Rectal smooth muscle tissue (tissue), 1 donor: ENCODE measurements around the gene SMPD1.

ENCODE experiments used
- H3K27ac ChIP-seq: one replicate; pipeline ENCODE4 v1.7.0; 2013; ENCODE audit warnings: low read depth, low read length, inconsistent platforms
- H3K27me3 ChIP-seq: one replicate; pipeline ENCODE4 v1.7.0; 2013; ENCODE audit warnings: low read length; ENCODE audit not compliant: control insufficient read depth, insufficient read depth
- H3K36me3 ChIP-seq: one replicate; pipeline ENCODE4 v1.7.0; 2013; ENCODE audit warnings: low read length; ENCODE audit not compliant: control insufficient read depth, insufficient read depth
- H3K4me1 ChIP-seq: one replicate; pipeline ENCODE4 v1.7.0; 2013; ENCODE audit warnings: low read length; ENCODE audit not compliant: control insufficient read depth, insufficient read depth
- H3K4me3 ChIP-seq: one replicate; pipeline ENCODE4 v1.7.0; 2013; ENCODE audit warnings: low read length
- H3K9ac ChIP-seq: one replicate; pipeline ENCODE4 v1.7.0; 2013; ENCODE audit warnings: low read length

The SMPD1 gene

DNA sequence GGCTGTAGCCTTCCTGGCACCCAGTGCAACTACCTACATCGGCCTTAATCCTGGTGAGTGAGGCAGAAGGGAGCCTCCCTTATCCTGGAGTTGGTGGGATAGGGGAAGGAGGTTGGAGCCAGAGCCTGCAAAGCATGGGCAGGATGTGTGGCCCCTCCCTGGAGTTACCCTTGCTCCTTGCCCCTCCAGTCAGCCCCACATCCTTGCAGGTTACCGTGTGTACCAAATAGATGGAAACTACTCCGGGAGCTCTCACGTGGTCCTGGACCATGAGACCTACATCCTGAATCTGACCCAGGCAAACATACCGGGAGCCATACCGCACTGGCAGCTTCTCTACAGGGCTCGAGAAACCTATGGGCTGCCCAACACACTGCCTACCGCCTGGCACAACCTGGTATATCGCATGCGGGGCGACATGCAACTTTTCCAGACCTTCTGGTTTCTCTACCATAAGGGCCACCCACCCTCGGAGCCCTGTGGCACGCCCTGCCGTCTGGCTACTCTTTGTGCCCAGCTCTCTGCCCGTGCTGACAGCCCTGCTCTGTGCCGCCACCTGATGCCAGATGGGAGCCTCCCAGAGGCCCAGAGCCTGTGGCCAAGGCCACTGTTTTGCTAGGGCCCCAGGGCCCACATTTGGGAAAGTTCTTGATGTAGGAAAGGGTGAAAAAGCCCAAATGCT lies 3.9 kb downstream of the SMPD1 start:
- Histone ChIP-seq H3K4me3 (no peak overlapping the region), H3K27ac (no peak overlapping the region), H3K4me1 (peaks cover 12% of the 10 kb centered on the region), H3K9ac (no peak overlapping the region), H3K36me3 (peaks cover 7% of the 10 kb centered on the region), H3K27me3 (no peaks in the 10 kb centered on the region)

DNA sequence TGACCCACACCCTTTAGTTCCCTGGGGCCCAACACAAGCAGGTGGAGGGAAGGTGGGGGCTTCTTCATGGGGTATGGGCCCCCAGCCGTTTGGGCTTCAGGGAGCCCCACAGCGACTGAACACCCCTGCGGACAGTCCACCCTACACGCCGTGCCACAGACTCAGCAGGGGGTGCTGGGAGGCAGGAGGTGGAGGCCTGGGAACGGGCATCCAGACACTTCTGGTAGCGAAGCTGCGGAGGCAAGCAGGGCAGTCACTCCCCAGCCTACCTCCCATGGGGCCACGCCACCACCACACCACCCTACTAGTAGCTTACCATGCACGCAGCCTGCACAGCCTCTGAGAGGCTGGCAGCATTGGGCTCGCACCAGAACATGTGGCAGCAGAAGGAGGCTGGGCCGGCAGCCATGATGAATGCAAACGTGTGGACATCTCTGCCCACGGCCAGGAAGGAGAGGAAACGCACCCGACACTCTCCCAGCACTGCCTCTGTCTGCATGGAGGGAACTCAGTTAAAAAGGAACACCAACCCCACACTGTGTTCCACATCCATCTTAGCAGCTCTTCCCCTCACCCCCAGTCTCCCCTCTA lies 5.3 kb downstream of the SMPD1 start:
- no peak overlapping the region for H3K27ac ChIP-seq
- H3K9ac ChIP-seq: no peak overlapping the region
- H3K27me3 ChIP-seq: no peaks in the 10 kb centered on the region
- H3K36me3 ChIP-seq: peaks cover 8% of the 10 kb centered on the region
- no peak overlapping the region for H3K4me3 ChIP-seq
- H3K4me1 ChIP-seq: peaks cover 12% of the 10 kb centered on the region

DNA sequence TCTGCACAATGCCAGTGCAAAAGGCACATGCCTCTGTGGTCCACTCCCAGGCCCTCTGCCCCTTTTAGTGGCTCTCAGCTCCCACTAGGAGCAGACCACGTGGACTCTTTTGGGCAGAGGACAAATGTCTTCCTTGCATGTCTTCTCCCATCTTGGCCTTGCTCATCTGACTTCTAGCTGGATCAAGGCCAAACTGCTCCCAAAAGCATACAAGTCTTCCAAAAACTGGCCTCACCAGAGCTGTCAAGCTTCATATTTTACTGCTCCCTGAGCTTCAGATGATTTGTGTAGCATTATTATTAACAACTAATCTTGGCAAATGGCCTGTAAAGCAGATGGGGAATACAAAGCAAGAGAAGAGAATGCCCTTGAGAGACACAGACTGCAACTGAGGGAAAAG lies 6.9 kb downstream of the SMPD1 start:
- Histone ChIP-seq H3K4me3 (no peak overlapping the region), H3K27ac (no peak overlapping the region), H3K36me3 (peaks cover 8% of the 10 kb centered on the region), H3K4me1 (peaks cover 6% of the 10 kb centered on the region), H3K27me3 (no peaks in the 10 kb centered on the region), H3K9ac (no peak overlapping the region)

DNA sequence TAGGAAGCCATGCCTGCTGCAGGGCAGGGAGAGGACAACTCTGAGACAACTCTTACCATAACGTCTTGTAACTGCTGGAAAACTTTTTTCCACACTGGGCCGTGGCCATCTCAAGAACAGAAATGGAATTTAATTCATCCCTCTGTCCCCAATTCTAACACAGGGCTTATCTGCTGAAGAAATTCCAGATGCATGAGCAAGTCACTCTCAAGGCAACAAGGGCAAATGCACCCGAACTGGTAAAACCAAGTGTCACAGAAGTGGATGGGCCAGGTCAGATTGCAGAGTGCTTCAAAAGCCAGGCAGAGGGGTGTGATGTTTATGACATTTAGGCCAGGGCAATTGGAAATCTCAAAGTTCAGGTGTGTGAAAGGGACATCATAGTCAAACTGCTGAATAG lies 7.4 kb downstream of the SMPD1 start:
- Histone ChIP-seq H3K4me1 (peaks cover 6% of the 10 kb centered on the region), H3K27ac (no peak overlapping the region), H3K9ac (no peak overlapping the region), H3K36me3 (peaks cover 8% of the 10 kb centered on the region), H3K4me3 (no peak overlapping the region), H3K27me3 (no peaks in the 10 kb centered on the region)

DNA sequence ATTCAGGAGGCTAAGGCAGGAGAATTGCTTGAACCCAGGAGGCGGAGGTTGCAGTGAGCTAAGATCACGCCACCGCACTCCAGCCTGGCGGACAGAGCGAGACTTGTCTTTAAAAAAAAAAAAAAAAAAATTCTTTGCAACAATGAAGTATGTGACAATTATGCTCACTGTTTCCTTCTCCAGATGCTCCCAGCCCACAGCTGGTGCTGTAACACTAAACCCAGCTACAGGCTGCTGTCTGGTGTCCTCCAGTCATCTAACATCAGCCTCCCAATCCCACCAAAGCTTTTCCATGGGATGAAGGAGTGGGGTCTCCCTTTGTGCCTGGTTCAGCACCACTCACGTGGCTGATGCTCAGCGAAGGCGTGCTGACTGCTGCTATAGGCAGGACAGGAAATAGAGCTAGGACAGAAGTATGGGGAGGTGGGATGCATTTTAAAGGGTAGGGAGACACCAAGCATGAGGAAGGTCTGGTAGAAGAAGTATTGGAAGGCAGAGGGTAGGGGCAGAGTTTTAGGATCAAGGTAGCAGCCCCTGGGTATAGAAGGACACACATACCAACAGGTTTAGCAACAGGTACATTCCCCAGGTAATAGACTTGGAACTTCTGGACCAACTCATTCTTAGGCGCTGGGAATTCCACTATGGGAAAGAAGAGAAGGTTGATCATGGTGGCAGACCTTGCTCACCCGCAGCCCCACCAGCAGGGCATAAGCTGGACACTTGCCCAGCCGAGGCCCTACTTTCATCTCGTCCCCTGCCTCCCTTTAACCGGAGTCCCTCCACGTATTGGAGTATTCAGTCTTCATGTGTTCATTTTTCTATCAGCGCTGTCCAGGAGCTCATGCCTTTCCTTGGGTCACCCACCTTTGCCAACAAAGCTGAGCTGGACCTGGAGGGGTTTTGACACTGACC lies 10.4 kb downstream of the SMPD1 start:
- Histone ChIP-seq H3K9ac (no peak overlapping the region), H3K27ac (no peak overlapping the region), H3K4me1 (peaks cover 6% of the 10 kb centered on the region)

DNA sequence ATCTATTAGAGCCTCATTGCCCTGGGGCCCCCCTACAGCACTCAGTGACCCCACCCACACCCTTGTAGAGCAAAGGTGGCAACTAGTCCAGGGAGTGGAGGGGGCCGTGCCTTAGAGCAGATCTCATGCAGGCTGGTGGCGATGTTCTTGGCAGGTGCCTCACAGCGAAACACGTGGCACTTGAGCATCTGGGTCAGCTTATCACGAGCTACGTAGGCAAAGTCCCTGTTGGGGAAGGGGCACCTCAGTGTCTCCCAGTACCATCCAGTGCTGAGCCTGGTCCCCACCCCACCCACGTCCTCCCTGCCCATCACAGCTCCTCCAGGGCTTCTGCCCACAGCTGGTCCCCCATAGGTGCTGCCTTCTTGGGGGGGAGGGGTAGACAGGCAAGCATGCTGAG lies 11.2 kb downstream of the SMPD1 start:
- Histone ChIP-seq H3K4me3 (no peak overlapping the region), H3K9ac (no peak overlapping the region), H3K36me3 (peaks cover 3% of the 10 kb centered on the region)

More for the DNA sequence above, 10.4 kb downstream of the SMPD1 start:
- H3K36me3 ChIP-seq: peaks cover 3% of the 10 kb centered on the region
- no peaks in the 10 kb centered on the region for H3K27me3 ChIP-seq
- H3K4me3 ChIP-seq: no peak overlapping the region

DNA sequence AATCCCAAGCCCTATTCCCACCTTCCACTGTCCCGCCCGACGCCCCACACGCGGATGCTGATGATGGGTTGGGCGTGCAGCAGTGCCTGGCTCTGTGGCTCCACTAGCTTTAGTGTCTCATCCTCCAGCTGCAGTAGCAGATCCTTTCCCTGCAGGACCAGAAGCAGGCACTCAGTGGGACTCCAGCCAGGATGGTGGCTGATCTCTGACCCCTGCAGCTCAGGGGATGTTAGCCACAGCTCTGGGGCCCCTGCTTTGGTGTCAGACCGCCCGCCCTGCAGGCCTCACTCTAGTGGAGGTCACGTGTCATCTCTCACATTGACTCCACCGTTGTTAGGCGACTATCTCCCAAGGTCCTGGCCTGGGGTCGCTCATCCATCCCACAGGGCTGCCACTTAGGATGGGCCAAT lies 11.8 kb downstream of the SMPD1 start:
- Histone ChIP-seq H3K4me1 (peaks cover 6% of the 10 kb centered on the region), H3K4me3 (no peak overlapping the region), H3K36me3 (peaks cover 3% of the 10 kb centered on the region), H3K27me3 (no peaks in the 10 kb centered on the region), H3K9ac (no peak overlapping the region), H3K27ac (no peak overlapping the region)

More for the DNA sequence above, 11.2 kb downstream of the SMPD1 start:
- H3K4me1 ChIP-seq: peaks cover 6% of the 10 kb centered on the region
- no peaks in the 10 kb centered on the region for H3K27me3 ChIP-seq
- no peak overlapping the region for H3K27ac ChIP-seq

DNA sequence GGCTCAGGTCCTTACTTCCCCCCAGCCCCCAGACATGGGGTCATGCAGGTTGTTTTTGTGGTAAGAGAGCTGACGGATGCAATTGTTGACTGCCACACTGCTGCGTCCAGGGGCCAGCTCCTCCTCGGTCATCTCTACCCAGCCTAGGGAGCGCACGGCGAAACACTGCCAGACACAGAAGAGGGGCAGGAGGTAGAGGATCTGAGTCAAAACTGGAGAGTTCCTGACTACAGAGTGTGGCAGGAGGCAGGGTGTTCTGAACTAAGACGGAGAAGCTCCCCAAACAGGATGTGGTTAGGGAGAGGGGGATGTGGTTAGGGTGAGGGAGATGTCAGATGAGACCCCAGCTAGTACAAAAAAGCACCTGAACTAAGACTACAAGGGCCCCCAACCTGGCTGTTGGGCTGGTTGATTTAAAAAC lies 12.3 kb downstream of the SMPD1 start:
- Histone ChIP-seq H3K27me3 (no peaks in the 10 kb centered on the region), H3K9ac (no peak overlapping the region), H3K27ac (no peak overlapping the region), H3K4me1 (peaks cover 3% of the 10 kb centered on the region), H3K36me3 (peaks cover 3% of the 10 kb centered on the region), H3K4me3 (no peak overlapping the region)

DNA sequence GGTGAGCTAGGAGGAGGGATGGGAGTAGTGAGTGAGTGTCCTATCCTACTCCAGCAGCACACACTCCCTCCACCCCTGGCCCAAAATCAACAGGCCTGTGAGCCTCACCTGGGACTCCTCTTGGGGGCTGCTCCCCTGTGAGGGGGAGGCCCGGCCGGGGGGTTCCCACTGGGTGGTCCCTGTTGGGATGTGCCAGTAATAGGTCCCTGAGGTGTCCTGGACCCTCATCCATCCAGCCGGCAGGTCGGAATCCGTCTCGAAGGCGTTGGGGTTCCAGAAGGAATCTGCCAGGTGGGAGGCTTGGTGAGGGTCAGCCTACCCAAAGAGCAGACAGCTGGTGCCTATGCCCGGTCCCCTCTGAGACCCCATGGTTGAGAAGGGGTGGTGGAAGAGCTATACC lies 13.3 kb downstream of the SMPD1 start:
- no peaks in the 10 kb centered on the region for H3K4me1 ChIP-seq
- H3K36me3 ChIP-seq: peaks cover 3% of the 10 kb centered on the region
- H3K4me3 ChIP-seq: no peak overlapping the region
- H3K27me3 ChIP-seq: no peaks in the 10 kb centered on the region
- H3K27ac ChIP-seq: no peak overlapping the region
- no peak overlapping the region for H3K9ac ChIP-seq

DNA sequence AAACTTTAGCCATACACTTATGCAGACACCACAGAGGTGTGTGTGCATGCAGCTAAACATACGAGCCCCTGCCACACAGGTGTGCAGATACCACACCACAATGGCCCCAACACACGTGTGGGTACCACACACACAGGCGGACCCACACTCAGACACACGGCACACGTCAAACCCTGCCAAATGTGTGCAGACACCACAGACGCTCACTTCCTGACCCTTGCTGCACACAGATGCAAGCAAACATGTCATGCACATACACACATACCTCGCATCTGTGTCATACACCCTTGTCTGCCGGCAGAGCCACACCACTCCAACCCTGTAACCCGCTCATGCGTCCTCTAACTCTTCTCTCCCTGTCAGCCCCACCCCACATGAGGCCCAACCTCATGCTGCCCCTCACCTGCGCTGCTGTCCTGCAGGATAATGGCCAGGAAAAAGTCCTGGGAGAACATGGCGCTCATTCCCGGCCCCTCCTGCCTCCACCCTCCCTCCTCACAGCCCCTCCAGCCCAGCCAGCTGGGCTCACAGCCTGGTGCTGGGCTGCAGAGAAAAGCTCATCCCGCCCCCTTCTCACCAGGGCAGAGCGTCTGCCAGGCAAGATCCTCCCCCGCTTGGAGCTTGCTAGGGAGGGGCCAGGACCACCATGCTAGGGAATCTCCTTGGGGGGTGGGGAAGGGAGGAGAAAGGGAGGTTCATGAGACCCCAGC lies 14.2 kb downstream of the SMPD1 start:
- H3K4me3 ChIP-seq: no peak overlapping the region
- H3K4me1 ChIP-seq: no peaks in the 10 kb centered on the region
- no peak overlapping the region for H3K27ac ChIP-seq
- H3K27me3 ChIP-seq: no peaks in the 10 kb centered on the region
- H3K9ac ChIP-seq: no peak overlapping the region
- H3K36me3 ChIP-seq: peaks cover 3% of the 10 kb centered on the region

DNA sequence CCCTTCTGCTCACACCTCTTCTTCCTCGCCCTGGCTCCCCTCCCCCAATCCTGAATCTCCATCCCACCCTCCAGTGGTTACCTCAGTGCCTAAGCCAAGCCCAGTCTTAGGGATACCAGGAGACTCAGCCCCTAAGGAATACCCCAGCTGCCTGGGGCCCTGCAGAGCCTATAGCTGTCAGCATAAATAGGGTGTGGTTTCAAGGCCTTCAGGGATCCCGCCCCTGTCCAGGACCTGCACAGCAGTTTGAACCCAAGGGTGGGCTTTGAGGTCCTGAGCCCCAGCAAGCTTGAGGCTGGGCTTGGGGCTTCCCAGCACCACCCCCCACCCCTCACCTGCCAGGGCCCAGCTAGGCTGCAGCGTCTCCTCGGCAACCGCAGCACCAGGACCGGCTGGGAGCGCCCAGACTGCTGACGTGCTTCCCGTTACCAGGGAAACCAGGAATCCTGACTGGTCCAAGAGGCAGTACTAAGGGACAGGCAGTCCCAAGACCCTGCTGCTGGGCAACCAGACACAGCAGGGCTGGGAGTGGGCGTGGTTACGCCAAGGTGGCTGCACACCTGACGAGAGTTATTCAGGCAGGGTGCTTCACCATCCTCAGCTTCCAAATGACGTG lies 14.9 kb downstream of the SMPD1 start:
- Histone ChIP-seq H3K4me3 (no peak overlapping the region), H3K4me1 (no peaks in the 10 kb centered on the region), H3K9ac (no peak overlapping the region), H3K36me3 (peaks cover 3% of the 10 kb centered on the region), H3K27ac (no peak overlapping the region), H3K27me3 (no peaks in the 10 kb centered on the region)

DNA sequence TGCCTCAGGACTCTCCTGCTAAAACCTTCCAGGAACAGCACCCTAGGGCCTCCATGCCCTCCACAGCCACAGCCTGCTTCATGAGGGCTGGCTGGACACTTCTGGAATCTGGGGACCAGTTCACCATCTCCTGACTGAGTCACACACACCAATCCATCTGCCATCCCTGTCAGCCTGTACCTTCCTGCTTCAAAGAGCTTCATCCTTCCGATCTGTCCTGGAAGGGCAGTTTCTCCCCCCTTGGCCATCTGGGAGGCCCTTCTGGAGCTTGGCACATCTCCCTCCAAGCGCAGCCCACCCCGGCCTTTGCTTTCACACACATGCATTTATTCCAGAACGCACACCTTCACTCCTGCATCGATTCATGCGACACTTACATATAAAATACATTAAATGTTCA lies 15.6 kb downstream of the SMPD1 start:
- H3K36me3 ChIP-seq: peaks cover 4% of the 10 kb centered on the region
- H3K9ac ChIP-seq: no peak overlapping the region
- no peak overlapping the region for H3K4me3 ChIP-seq
- H3K27me3 ChIP-seq: no peaks in the 10 kb centered on the region
- no peaks in the 10 kb centered on the region for H3K4me1 ChIP-seq
- H3K27ac ChIP-seq: no peak overlapping the region
